ENCODE data around the gene PRSS33. TPM values are rescaled to one million over a fixed set of nuclear protein-coding genes. Genes with fewer than 3 reads are reported as not detected.
A peak's percentile ranks its signal among the peaks of the same experiment; 100 is the strongest.

PRSS33 gene
- total RNA-seq, 1 experiment from 2014 or later = 0.24 TPM

- no peak for DNase-seq (ENCODE audit: low read depth, low spot score)
- in situ Hi-C loops (cut with HindIII; ENCODE audit: low pct_unique_long_range_greater_than_20kb, low sequenced_read_pairs) = no loop called here
Measured at GRCh38 chr16:2809149-2809760, 21.9 kb upstream of the PRSS33 start.

GRCh38 chr16:2808181-2808580 is 20.8 kb upstream of the PRSS33 start:
- in situ Hi-C loops (cut with HindIII; ENCODE audit: low pct_unique_long_range_greater_than_20kb, low sequenced_read_pairs) = no loop called here

GRCh38 chr16:2806286-2806685 is 18.9 kb upstream of the PRSS33 start:
- in situ Hi-C loops (cut with HindIII; ENCODE audit: low pct_unique_long_range_greater_than_20kb, low sequenced_read_pairs) = no loop called here
- DNase-seq (ENCODE audit: low read depth, low spot score) = no peak

More at GRCh38 chr16:2808181-2808580, 20.8 kb upstream of the PRSS33 start:
- no peak for DNase-seq (ENCODE audit: low read depth, low spot score)

- DNase-seq (ENCODE audit: low read depth, low spot score) = no peak
- in situ Hi-C loops (cut with HindIII; ENCODE audit: low pct_unique_long_range_greater_than_20kb, low sequenced_read_pairs) = no loop called here
Measured at GRCh38 chr16:2804728-2805127, 17.4 kb upstream of the PRSS33 start.

- DNase-seq (ENCODE audit: low read depth, low spot score) = no peak
Measured at GRCh38 chr16:2803545-2804195, 16.3 kb upstream of the PRSS33 start.

DNA sequence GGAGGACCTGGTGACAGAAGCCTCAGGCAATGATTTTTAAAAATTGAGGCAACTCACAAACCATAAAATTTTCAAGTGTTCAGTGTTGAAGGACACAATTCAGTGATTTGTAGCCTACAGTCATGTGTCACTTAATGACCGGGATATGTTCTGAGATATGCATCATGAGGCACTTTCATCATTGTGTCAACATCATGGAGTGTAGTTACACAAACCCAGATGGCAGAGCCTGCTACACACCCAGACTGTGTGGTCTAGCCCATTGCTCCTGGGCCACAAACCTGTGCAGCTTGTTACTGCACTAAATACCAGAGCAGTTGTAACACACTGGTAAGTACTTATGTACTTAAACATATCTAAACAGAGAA is 12.5 kb upstream of the PRSS33 start:
- in situ Hi-C loops (cut with HindIII; ENCODE audit: low pct_unique_long_range_greater_than_20kb, low sequenced_read_pairs) = no loop called here
- peak; percentile 60 for DNase-seq (ENCODE audit: low read depth, low spot score)

More at GRCh38 chr16:2803545-2804195, 16.3 kb upstream of the PRSS33 start:
- in situ Hi-C loops (cut with HindIII; ENCODE audit: low pct_unique_long_range_greater_than_20kb, low sequenced_read_pairs) = no loop called here

DNA sequence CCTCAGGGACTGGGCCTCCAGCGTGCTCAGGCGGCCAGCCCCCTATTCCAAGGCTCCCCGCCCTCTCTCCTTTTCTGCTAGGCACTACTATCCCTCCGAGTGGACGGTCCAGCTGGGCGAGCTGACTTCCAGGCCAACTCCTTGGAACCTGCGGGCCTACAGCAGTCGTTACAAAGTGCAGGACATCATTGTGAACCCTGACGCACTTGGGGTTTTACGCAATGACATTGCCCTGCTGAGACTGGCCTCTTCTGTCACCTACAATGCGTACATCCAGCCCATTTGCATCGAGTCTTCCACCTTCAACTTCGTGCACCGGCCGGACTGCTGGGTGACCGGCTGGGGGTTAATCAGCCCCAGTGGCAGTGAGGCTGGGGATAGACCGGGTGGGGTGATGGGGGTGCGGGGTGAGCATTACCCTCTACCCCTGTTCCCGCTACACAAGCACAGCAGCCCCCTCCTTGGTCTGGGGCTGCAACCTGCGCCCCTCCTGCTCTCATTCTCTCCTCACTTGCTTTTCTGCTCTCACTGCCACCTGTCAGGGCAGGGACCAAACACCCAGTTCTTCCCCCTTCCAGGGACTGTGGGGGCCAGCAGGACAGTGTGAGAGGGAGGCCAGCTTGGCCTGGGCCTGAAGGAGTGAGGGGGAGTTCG is 12.0 kb upstream of the PRSS33 start:
- no peak for DNase-seq (ENCODE audit: low read depth, low spot score)
- in situ Hi-C loops (cut with HindIII; ENCODE audit: low pct_unique_long_range_greater_than_20kb, low sequenced_read_pairs) = no loop called here

GRCh38 chr16:2798723-2799204 is 11.4 kb upstream of the PRSS33 start:
- in situ Hi-C loops (cut with HindIII; ENCODE audit: low pct_unique_long_range_greater_than_20kb, low sequenced_read_pairs) = no loop called here
- DNase-seq (ENCODE audit: low read depth, low spot score) = no peak

DNA sequence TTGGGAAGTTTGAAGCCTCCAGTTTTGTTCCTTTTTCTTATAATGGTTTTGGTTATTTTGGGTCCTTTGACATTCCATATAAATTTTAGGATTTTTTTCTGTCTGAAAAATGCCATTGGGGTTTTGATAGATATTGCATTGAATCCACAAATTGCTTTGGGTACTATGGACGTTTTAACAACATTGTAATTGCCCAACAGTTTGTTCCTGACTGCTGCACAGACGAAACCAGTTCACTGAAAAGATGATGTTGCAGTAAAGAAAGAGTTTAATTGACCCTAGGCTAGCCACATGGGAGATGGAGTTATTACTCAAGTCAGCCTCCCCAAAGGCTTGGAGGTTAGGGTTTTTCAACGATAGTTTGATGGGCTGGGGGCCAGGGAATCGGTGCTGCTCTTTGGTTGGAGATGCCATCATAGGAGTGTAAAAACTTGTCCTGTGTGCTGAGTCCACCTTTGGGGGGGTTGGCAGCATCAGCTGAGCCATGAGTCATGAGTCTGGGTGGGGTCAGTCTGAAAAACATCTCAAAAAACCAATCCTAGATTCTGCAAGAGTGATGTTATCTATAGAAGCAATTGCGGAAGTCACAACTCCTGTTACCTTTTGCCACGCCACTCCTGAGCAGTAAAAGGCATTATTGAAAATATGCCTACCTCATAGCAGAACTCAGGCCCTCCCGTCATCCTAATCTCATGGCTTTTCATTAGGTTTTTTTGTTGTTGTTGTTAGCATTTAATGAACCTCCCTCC is 8.2 kb upstream of the PRSS33 start:
- DNase-seq (ENCODE audit: low read depth, low spot score) = no peak
- in situ Hi-C loops (cut with HindIII; ENCODE audit: low pct_unique_long_range_greater_than_20kb, low sequenced_read_pairs) = no loop called here

DNA sequence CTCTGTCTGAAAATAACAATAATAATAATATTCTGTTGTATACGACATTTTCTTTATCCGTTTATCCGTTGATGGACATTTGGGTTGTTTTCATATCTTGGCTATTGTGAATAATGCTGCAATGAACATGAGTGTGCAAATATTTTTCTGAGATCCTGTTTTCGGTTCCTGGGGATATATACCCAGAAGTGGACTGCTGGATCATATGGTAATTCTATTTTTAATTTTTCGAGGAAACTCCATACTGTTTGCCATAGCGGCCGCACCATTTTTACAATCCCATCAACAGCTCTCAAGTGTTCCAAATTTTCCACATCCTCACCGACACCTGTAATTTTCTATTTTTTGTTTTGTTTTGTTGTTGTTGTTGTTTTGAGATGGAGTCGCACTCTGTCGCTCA is 5.6 kb upstream of the PRSS33 start:
- DNase-seq (ENCODE audit: low read depth, low spot score) = no peak
- in situ Hi-C loops (cut with HindIII; ENCODE audit: low pct_unique_long_range_greater_than_20kb, low sequenced_read_pairs) = no loop called here

- no peak for DNase-seq (ENCODE audit: low read depth, low spot score)
- in situ Hi-C loops (cut with HindIII; ENCODE audit: low pct_unique_long_range_greater_than_20kb, low sequenced_read_pairs) = no loop called here
Measured at GRCh38 chr16:2791174-2791573, 3.8 kb upstream of the PRSS33 start.

GRCh38 chr16:2790631-2791030 is 3.3 kb upstream of the PRSS33 start:
- in situ Hi-C loops (cut with HindIII; ENCODE audit: low pct_unique_long_range_greater_than_20kb, low sequenced_read_pairs) = no loop called here
- DNase-seq (ENCODE audit: low read depth, low spot score) = no peak

GRCh38 chr16:2787961-2788360 is 601 bp upstream of the PRSS33 start:
- in situ Hi-C loops (cut with HindIII; ENCODE audit: low pct_unique_long_range_greater_than_20kb, low sequenced_read_pairs) = no loop called here
- no peak for DNase-seq (ENCODE audit: low read depth, low spot score)

DNA sequence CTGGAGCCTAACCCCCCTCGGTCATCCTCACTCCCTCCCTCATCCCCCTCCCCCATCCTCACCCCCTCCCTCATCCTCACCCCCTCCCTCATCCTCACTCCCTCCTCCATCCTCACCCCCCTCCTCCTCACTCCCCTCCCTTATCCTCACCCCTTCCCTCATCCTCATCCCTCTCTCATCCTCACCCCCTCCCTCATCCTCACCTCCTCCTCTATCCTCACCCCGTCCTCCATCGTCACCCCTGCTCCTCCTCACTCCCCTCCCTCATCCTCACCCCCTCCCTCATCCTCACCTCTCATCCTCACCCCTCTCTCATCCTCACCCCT is 571 bp downstream of the PRSS33 start:
- DNase-seq (ENCODE audit: low read depth, low spot score) = no peak
- in situ Hi-C loops (cut with HindIII; ENCODE audit: low pct_unique_long_range_greater_than_20kb, low sequenced_read_pairs) = no loop called here

DNA sequence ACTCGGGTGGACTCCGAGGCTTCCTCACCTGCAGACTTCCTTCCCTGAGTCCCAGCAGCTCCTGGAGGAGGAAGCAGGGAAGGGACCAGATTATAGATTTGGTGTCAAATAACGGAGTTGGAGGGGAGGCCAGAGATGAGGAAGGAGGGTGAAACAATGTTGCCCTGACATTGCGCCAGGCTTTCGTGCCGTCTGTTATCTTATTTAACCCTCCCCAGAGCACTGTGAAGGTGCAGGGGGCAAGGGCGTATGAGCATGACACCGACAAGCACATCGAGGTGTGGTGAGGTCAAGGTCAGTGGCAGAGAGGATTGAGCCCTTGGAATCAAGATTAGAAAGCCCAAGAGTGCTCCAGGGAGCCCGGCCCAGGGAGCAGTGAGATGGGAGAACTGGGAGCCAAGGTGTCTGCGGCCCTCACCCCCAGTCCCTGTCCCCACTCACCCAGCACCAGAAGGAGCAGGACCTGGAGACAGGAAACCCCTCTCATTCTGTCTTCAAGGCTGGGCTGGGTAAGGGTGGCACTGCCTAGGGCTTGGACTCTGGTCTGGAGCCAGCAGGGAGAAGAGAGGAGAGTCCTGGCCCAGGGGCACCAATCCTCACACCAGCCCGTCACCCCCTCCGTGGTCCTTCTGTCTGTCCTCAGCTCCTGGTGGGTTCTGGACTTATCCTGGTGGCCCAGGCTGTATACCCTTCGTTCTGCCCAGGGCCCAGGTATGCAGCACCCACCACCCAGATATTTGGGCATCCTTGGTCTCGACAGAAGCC is 1.1 kb downstream of the PRSS33 start:
- in situ Hi-C loops (cut with HindIII; ENCODE audit: low pct_unique_long_range_greater_than_20kb, low sequenced_read_pairs) = no loop called here
- no peak for DNase-seq (ENCODE audit: low read depth, low spot score)

GRCh38 chr16:2785101-2785991 is 2.0 kb downstream of the PRSS33 start:
- DNase-seq (ENCODE audit: low read depth, low spot score) = no peak
- in situ Hi-C loops (cut with HindIII; ENCODE audit: low pct_unique_long_range_greater_than_20kb, low sequenced_read_pairs) = no loop called here
